GM10847 (cell line): ENCODE results near the gene SLC35D2.

Experiments used
- POLR2A ChIP-seq: IDR thresholded peaks from 2 replicates; pipeline ENCODE4 v1.6.1; 2011; ENCODE audit not compliant: insufficient read length; ENCODE audit errors: extremely low read depth

SLC35D2 gene

GRCh38 chr9:96299823-96300222 is 83.7 kb downstream of the SLC35D2 start:
- TF ChIP-seq POLR2A, result no peak

DNA sequence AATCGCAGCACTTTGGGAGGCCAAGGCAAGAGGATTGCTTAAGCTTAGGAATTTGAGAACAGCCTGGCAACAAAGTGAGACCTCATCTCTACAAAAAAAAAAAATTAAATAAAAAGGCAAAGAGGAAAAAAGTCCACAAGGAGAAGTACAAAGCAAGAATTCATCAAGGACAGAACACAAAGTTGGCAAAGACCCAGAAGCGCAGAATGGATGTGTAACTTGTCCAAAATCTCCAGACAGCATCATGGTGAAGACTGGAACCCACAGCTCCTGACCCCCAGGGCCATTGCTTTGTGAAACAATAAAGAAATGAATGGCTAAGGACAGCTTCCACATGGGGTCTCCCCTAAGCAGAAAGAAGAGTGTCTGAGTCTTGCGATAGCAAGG is 89.4 kb downstream of the SLC35D2 start:
- TF ChIP-seq POLR2A, result no peak

DNA sequence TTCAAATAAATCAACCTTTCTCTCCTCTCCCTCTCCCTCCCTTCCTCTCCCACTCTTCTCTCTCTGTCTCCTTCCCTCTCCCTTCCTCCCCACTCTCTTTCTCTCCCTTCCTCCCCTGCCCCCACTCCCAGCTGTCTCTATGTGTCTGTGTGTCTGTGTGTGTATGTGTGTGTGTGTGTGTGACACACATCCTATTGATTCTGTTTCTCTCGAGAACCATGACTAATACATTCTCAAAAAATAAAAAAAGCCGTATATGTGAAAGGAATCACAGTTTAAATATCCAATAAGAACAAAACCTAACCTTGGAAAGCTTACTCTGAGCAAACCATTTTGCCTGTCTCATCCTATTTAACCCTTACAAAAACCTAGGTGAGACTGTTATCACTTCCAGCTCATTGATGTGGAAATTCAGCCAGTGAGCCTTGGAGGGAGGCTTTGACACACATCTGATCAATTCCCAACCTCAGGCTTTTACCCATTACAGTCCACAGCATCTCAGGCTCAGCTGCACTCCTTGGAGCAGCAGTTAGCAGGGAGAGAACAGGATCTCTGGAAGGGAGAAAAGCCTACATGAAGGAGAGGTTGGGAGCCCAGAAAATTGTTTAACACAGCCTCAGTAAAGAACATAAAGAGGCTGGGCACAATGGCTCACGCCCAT is 89.9 kb downstream of the SLC35D2 start:
- no peak for TF ChIP-seq POLR2A

DNA sequence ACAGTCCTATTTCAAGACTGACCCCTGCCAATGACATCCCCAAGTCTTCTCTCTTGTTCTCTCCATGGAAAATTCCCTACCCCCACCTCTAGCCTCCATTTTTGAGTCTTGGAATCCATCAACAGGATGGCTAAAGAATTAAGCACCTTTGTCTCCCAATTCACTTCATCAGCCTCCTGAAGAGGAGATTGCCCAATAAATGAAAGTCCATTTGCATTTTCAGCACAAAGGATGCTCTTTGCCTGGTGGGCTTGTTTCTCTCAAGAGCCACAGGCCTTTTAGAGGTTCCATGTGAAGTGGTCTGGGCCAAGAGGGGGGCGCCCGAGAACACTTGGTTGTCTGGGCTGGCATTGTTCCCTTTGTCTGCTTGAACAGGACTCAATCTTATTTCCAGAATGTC is 94.1 kb downstream of the SLC35D2 start:
- TF ChIP-seq POLR2A, result no peak

DNA sequence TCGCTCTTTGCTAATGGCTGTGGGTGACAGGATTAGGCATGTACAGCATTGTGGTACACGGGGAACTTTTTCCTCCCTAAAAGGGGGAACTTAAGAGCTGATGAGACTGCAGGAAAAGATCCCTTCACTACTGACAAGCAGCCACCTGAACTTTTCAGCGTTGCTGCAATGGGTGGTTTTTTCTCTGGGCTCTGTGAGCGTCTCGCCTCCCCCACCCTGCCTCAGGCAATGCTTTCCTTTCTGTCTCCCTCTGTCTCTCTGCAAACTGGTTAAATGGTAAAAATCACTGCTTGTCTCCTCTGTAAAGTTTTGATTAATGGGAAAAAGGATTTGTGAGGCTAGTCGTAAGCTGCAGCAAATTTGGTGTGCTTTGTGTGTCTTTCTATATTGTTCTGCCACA is 101.9 kb downstream of the SLC35D2 start:
- no peak for TF ChIP-seq POLR2A

DNA sequence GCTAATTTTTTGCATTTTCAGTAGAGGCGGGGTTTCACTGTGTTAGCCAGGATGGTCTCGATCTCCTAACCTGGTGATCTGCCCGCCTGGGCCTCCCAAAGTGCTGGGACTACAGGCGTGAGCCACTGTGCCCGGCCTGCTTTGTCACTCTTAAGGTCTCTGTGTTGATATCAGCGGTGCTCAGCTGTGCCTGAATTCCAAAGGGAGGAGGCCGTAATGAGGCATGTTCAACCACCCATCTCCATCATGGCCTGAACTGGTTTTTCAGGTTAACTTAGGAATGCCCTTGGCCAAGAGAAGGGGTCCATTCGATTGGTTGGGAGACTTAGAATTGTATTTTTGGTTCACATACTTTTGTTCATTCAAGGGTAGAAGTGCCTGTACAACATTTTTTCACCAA is 103.6 kb downstream of the SLC35D2 start:
- TF ChIP-seq POLR2A, result no peak

DNA sequence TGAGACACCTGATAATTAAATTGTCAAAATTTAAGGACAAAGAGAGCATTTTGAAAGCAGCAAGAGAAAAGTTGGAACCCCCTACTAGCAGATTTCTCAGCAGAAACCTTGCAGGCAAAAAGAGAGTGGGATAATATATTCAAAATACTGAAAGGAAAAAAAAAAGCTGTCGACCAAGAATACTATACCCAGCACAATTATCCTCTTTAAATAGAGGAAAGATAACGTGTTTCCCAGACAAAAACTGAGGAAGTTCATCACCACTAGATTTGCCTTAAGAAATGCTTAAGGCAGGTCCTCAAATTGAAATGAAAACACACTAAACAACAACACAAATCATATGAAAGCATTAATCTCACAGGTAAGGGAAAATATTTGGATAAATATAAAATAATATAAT is 108.6 kb downstream of the SLC35D2 start:
- TF ChIP-seq POLR2A, result no peak
